OCI-LY1 (cell line): ENCODE measurements around the gene RAB3A.

Experiments used
- H2AFZ ChIP-seq: fragments of 200-600 bp; sonication (generic), shearing (Covaris generic); 2 replicates; pipeline ENCODE4 v1.6.0; 2014; ENCODE audit warnings: antibody characterized with exemption, mild to moderate bottlenecking, low read length
- H3F3A ChIP-seq: fragments of 200-600 bp; sonication (generic), shearing (Covaris generic); 2 replicates; pipeline ENCODE4 v1.6.0; 2014; ENCODE audit warnings: mild to moderate bottlenecking, antibody characterized with exemption, low read length, moderate library complexity; ENCODE audit not compliant: insufficient read depth
- H3K27ac ChIP-seq: fragments of 200-600 bp; sonication (generic); 2 replicates; pipeline ENCODE4 v1.5.1; 2014; ENCODE audit warnings: low read length, mixed run types, mild to moderate bottlenecking, low read depth; ENCODE audit not compliant: poor library complexity, severe bottlenecking
- H3K27me3 ChIP-seq: fragments of 200-600 bp; sonication (generic); 2 replicates; pipeline ENCODE4 v1.6.0; 2014; ENCODE audit warnings: antibody characterized with exemption, mild to moderate bottlenecking, low read length, moderate library complexity; ENCODE audit not compliant: insufficient read depth
- H3K36me3 ChIP-seq: fragments of 200-600 bp; sonication (generic); 2 replicates; pipeline ENCODE4 v1.6.1; 2014; ENCODE audit warnings: mild to moderate bottlenecking, antibody characterized with exemption, low read length, moderate library complexity, mixed read lengths; ENCODE audit not compliant: insufficient read depth
- H3K4me1 ChIP-seq: fragments of 200-600 bp; sonication (generic); 2 replicates; pipeline ENCODE4 v1.5.1; 2014; ENCODE audit warnings: mild to moderate bottlenecking, low read length, moderate library complexity; ENCODE audit not compliant: insufficient read depth, severe bottlenecking
- H3K4me2 ChIP-seq: fragments of 200-600 bp; sonication (generic), shearing (Covaris generic); 2 replicates; pipeline ENCODE4 v1.6.1; 2014; ENCODE audit warnings: low read length
- H3K4me3 ChIP-seq: fragments of 200-600 bp; sonication (generic); 2 replicates; pipeline ENCODE4 v1.5.1; 2014; ENCODE audit warnings: low read length, low read depth, mild to moderate bottlenecking, mixed read lengths; ENCODE audit not compliant: poor library complexity, severe bottlenecking
- H3K79me2 ChIP-seq: fragments of 200-600 bp; shearing (Covaris generic); 2 replicates; pipeline ENCODE4 v1.6.1; 2016; ENCODE audit warnings: mixed run types, low read length, mixed read lengths; ENCODE audit not compliant: insufficient read depth
- H3K9ac ChIP-seq: fragments of 200-600 bp; sonication (generic), shearing (Covaris generic); 2 replicates; pipeline ENCODE4 v1.6.1; 2014; ENCODE audit warnings: mild to moderate bottlenecking, low read length, mixed read lengths
- H3K9me2 ChIP-seq: fragments of 200-600 bp; sonication (generic), shearing (Covaris generic); 2 replicates; pipeline ENCODE4 v1.6.1; 2014; ENCODE audit warnings: low read depth, mild to moderate bottlenecking, low read length, mixed read lengths
- H3K9me3 ChIP-seq: fragments of 200-600 bp; shearing (Covaris generic); 2 replicates; pipeline ENCODE4 v1.6.1; 2014; ENCODE audit warnings: low read length, mixed read lengths
- H4K20me1 ChIP-seq: fragments of 200-600 bp; sonication (generic), shearing (Covaris generic); 2 replicates; pipeline ENCODE4 v1.6.0; 2016; ENCODE audit warnings: mild to moderate bottlenecking, low read length; ENCODE audit not compliant: insufficient read depth
- EZH2 ChIP-seq: fragments of 200-600 bp; sonication (generic), shearing (Covaris generic); IDR thresholded peaks from 2 replicates; pipeline ENCODE4 v1.8.0; 2017; ENCODE audit warnings: borderline replicate concordance, mixed run types, mild to moderate bottlenecking, antibody characterized with exemption, low read length, moderate library complexity, mixed read lengths
- TF ChIP-seq, protein P1 (sequence below): fragments of 200-600 bp; sonication (generic), shearing (Covaris generic); IDR thresholded peaks from 2 replicates; pipeline ENCODE4 v1.5.1; 2017; ENCODE audit warnings: mild to moderate bottlenecking, antibody characterized with exemption, low read length, moderate library complexity, mixed read lengths

RAB3A gene

DNA sequence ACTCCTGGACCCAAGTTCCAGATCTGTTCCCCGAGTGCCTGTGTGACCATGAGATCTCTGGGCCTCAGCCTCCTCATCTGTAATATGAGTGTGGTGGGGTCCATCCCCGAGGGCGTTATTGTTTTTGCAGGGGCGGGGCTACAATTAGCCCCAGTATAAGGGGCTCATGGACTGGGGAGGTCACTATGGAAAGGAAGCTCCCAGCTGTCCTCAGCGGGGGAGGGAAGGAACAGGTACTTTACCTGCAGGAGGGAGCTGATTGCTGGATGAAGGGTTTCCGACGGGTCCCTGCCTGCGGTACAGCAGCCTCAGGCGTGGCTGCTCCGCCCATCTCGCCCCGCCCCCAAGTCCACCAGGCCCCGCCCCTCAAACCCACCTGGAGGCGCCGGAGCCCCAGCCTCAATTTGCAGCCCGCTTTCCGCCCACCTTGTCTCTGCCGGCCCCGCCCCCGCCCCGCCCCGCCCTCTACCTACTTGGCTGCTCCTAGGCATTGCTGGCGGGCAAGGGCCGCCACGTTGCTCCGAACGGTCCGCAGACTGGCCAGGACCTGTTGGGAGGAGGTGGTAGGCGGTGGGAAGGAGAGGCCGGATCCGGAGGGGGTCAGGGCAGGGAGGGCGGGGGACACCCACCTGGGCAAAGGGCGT, 16.9 kb upstream of the RAB3A start:
- no peaks in the 10 kb centered on the region for H3K79me2 ChIP-seq
- H3K9ac ChIP-seq, result no peak overlapping the region
- H2AFZ ChIP-seq, result no peak overlapping the region
- no peak overlapping the region for H3K4me2 ChIP-seq
- no peaks in the 10 kb centered on the region for H4K20me1 ChIP-seq
- no peaks in the 10 kb centered on the region for H3K36me3 ChIP-seq
- peaks cover 5% of the 10 kb centered on the region for H3K4me1 ChIP-seq
- H3K27me3 ChIP-seq, result 0 out of 2 replicates have a peak, but pooled peaks cover 3% of the 10 kb centered on the region
- H3K9me2 ChIP-seq, result no peaks in the 10 kb centered on the region
- H3K9me3 ChIP-seq, result no peaks in the 10 kb centered on the region
- no peaks in the 10 kb centered on the region for H3F3A ChIP-seq
- H3K4me3 ChIP-seq, result no peak overlapping the region
- H3K27ac ChIP-seq, result no peak overlapping the region
- TF ChIP-seq, protein P1, sequence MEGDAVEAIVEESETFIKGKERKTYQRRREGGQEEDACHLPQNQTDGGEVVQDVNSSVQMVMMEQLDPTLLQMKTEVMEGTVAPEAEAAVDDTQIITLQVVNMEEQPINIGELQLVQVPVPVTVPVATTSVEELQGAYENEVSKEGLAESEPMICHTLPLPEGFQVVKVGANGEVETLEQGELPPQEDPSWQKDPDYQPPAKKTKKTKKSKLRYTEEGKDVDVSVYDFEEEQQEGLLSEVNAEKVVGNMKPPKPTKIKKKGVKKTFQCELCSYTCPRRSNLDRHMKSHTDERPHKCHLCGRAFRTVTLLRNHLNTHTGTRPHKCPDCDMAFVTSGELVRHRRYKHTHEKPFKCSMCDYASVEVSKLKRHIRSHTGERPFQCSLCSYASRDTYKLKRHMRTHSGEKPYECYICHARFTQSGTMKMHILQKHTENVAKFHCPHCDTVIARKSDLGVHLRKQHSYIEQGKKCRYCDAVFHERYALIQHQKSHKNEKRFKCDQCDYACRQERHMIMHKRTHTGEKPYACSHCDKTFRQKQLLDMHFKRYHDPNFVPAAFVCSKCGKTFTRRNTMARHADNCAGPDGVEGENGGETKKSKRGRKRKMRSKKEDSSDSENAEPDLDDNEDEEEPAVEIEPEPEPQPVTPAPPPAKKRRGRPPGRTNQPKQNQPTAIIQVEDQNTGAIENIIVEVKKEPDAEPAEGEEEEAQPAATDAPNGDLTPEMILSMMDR, result no peak
- TF ChIP-seq EZH2, result no peak

- H2AFZ ChIP-seq, result no peak overlapping the region
- H4K20me1 ChIP-seq, result no peaks in the 10 kb centered on the region
- no peaks in the 10 kb centered on the region for H3K79me2 ChIP-seq
- no peak overlapping the region for H3K9ac ChIP-seq
- TF ChIP-seq, protein P1, result no peak
- TF ChIP-seq EZH2, result no peak
- no peaks in the 10 kb centered on the region for H3K9me2 ChIP-seq
- no peak overlapping the region for H3K4me2 ChIP-seq
- H3F3A ChIP-seq, result no peaks in the 10 kb centered on the region
- no peak overlapping the region for H3K27ac ChIP-seq
- no peaks in the 10 kb centered on the region for H3K36me3 ChIP-seq
- no peak overlapping the region for H3K4me3 ChIP-seq
- H3K27me3 ChIP-seq, result no peaks in the 10 kb centered on the region
- no peaks in the 10 kb centered on the region for H3K9me3 ChIP-seq
- peaks cover 4% of the 10 kb centered on the region for H3K4me1 ChIP-seq
These were observed 16.2 kb upstream of the RAB3A start for GRCh38 chr19:18219911-18220631.

DNA sequence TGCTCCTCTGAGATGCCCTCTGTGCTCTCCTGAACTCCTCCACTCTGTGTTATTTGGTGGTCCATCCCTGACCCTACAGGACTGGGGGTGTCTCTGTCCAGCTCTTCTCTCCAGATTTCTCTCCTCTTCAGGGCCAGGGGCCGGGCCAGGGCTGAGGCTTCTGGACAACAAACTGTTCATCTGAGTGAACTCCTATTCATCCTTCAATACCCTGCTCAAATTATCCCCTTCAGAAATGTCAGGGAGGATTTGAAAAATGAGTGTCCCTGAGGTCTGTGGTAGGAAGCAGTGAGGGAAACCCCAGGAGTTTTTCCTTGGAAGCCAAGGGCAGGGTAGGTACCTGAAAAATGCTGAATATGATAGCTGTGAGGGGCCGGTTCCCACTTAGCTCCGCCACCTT, 14.8 kb upstream of the RAB3A start:
- TF ChIP-seq, protein P1, result no peak
- TF ChIP-seq EZH2, result no peak
- Histone ChIP-seq H3K4me3 (no peak overlapping the region), H3K36me3 (no peaks in the 10 kb centered on the region), H3K27ac (no peak overlapping the region), H2AFZ (no peak overlapping the region), H3K4me2 (no peak overlapping the region), H3F3A (no peaks in the 10 kb centered on the region), H3K4me1 (no peaks in the 10 kb centered on the region), H3K79me2 (no peaks in the 10 kb centered on the region), H3K9me2 (no peaks in the 10 kb centered on the region), H3K9me3 (no peaks in the 10 kb centered on the region), H3K9ac (no peak overlapping the region), H4K20me1 (no peaks in the 10 kb centered on the region), H3K27me3 (no peaks in the 10 kb centered on the region)
